CMK (cell line): Measurements from ENCODE around the gene CNTN4.
"Not testable (repeated sequence)": the region's sequence is repeated elsewhere in the genome, so short reads cannot be mapped to it uniquely, and the experiment has no call there.

Experiments
- DNase-seq: peaks from one replicate; pipeline ENCODE4 v3.0.0-alpha.2; 2010; ENCODE audit warnings: low read depth

CNTN4 gene

GRCh38 chr3:2916640-2917039 is 818.0 kb downstream of the CNTN4 start:
- not testable (repeated sequence) for DNase-seq

- DNase-seq: no peak
These were observed 821.4 kb downstream of the CNTN4 start for GRCh38 chr3:2920103-2920502.

DNA sequence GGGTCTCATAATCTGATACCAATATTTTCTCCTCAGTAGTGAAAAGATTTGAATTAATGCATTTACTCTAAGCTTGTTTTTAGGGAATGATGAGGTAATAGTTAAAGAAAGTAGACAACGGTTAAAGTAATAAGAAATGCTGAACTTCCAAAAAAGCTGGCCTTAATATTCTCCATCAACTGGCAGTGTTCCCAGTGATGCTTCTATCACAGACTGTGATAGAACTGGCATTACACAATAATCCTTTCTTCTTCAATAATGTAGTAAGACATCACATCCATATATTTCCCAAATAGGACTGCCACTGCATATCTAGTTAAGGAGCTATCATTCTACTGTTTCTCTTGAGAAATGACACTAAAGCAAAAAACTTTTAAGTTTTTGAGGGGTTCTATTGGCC is 822.8 kb downstream of the CNTN4 start:
- no peak for DNase-seq

- DNase-seq: no peak
These were observed 823.2 kb downstream of the CNTN4 start for GRCh38 chr3:2921903-2922302.

DNA sequence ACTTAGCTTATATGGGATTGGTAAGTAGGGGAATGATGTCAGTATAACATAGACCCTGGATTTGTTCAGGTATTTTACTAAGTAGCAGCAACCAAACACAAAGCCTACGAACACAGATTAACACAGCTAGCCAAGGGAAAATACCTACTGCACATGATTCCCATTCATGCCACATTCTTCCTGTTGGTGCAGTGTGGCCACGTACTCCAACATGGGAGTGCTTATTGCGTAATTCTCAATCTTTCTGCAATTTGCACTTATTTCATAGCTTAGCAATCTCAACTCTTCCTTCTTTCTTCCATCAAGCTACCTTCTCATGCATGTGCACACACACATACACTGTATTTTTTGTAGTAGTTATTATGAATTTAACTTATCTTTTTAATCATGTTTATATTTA is 824.7 kb downstream of the CNTN4 start:
- no peak for DNase-seq

- DNase-seq: no peak
These were observed 828.6 kb downstream of the CNTN4 start for GRCh38 chr3:2927259-2927658.

GRCh38 chr3:2929574-2929973 is 830.9 kb downstream of the CNTN4 start:
- DNase-seq: no peak

DNA sequence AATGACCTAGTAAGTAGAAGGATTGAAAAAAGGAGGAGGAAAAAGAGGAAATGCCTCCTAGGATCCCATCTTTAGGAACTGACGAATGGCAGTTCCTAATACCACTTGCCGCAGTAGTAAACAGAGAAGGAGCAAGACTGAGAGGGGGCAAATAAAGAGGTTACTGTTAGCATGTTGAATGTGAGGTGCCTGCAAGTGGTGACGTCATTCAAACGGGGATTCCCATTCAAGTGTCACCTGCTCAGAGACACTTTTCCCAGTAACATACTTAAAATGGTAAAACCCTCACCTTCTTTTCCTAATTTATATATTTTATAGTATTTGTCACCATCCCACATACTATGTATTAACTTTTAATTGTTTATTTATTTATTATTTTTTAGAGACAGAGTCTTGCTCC is 832.6 kb downstream of the CNTN4 start:
- no peak for DNase-seq

GRCh38 chr3:2934541-2934940 is 835.9 kb downstream of the CNTN4 start:
- no peak for DNase-seq

GRCh38 chr3:2937055-2937454 is 838.4 kb downstream of the CNTN4 start:
- no peak for DNase-seq

DNA sequence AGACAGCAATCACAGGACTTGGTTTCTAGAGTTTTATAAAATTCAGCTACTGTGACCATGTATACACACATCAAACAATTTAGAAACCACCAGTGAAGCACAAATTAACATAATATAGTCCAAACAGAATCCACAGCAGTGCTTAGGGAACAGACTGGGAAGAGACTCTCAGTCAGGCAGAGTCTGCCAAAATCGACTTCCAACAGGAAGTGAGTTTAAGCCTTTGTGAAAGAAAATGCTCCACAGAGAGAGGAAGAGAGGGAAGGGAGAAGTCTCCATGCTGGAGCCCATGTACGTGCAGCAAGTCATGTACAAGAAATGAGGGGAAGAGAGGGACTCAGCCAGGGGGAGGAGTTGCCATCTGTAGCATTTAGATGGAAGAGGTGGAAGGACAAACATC is 838.9 kb downstream of the CNTN4 start:
- DNase-seq: no peak

DNA sequence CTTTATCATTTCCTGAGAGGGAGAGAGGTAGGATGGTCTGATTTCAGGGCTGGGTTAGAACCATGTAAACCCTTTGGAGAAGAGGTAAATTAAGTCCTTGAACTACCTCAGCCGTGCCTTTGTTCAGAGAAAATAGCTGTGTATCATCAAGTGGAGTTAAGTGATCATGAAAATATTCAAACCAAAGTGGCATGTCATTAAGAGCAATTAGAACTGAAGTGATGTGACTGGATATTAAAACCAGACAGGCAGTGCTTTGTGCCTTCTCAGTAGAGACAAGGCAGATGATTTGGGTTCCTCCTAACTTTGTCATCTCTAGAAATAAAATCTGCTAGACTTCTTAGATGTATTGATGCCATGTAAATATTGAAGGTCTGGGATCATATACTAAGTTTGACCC is 840.0 kb downstream of the CNTN4 start:
- no peak for DNase-seq

DNA sequence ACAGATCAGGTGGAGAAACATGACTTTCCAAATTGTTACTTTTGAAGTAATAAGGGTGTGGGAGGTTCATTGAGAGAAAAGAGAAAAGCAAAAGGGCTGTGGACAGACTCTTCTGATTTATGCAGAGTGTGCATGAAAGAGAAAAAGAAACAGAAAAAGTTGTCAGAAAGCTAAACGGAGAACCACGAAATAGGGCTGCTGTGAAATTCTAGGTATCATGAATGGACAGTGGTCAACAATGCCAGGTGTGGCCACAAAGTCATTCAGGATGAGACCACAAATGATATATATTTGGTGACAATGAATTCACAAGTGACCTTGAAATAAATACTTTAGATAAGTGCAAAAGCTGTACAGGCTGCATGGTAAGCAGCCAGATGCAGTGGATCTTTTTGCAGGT is 841.4 kb downstream of the CNTN4 start:
- DNase-seq: no peak

DNA sequence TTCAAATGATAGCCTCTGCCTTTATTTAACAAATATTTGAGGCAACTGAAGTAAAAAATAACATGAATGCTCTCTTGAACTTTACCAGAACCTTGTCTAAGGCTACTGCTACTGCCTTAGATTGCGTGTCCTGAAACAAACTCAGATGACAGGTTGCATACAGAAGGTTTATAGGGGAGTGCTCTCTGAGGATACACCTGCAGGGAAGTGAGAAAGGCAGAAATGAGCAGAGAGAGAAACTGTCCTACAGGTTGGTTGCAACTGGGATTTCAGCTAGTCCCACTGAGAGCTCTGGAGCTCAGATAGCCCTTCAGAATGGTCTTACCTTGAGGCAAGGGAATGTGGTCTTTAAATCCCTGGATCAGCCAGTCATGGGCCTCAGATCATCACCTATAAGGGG is 846.0 kb downstream of the CNTN4 start:
- DNase-seq: no peak

GRCh38 chr3:2945121-2945520 is 846.5 kb downstream of the CNTN4 start:
- DNase-seq: no peak

DNA sequence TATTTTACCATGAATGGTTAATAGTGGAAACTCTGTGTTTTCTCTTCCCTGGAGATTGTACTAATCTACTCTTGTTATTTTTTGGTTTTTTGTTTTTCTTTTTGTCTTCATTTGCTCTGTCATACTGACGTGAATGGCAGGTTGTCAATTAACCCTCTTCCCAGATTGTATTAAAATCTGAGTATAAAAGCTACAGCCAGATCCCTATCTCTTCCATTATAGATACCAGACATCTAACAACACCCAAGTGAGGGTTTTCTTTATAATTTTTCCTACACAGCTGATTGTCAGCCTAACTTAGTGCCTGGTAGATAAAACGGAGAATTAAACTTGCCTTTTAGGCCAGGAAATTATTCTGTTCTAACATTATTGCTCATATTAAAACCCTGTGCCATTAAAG is 848.9 kb downstream of the CNTN4 start:
- no peak for DNase-seq

DNA sequence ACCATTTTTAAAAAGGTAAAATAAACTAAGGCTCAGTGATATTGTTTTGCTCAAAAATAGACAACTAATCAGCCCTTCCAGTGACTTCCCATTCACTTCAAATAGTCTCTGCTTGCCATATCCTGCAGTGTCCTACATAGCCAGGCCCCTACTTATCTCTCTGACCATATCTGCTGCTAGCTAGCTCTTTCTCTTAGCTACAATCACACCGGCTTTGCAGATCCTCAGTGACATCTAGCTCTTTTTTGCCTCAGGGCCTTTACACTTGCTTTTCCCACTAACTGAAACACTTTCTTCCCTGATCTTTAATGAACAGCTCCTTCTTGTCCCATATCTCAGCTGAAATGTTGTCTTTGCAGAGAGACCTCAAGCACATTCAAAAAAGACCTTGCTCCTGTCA is 850.2 kb downstream of the CNTN4 start:
- no peak for DNase-seq

DNA sequence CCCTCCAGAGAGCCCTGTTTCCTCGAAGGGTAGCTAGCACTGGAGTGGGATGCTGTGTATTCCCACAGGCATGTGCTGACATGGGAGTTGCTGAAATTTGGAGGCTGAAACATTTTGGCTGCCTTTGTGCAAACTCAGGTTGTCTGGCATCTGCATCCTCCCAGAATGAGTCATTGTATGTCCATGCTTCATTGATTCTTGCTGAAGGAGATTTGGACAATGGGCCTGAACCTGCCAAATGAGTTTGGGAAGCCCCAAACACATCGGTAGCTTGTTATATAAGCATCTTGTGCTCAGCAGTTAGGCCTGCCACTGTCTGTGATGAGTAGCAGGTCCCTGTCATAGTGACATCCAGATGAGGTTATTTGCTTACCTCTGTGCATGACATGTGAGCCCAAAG is 851.5 kb downstream of the CNTN4 start:
- DNase-seq: no peak

GRCh38 chr3:2957115-2957514 is 858.4 kb downstream of the CNTN4 start:
- DNase-seq: no peak

DNA sequence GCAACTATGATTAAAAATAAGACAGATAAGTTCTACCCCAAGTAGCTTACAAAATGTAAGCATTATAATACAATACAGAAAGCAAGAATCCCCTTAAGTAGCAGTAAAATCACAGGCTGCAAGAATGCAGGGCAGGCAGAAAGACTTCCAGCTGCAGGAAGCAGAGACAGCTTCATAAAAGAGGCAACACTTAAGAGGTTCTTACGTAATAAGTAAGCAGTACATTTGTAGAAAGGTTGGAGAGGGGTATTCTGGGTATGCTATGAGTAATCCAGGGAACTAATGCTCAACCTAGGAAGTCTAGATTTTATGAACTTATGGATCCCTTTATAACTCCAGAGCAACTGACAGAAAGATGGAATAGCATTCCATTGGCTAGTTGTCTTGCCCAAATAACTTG is 859.9 kb downstream of the CNTN4 start:
- DNase-seq: no peak

DNA sequence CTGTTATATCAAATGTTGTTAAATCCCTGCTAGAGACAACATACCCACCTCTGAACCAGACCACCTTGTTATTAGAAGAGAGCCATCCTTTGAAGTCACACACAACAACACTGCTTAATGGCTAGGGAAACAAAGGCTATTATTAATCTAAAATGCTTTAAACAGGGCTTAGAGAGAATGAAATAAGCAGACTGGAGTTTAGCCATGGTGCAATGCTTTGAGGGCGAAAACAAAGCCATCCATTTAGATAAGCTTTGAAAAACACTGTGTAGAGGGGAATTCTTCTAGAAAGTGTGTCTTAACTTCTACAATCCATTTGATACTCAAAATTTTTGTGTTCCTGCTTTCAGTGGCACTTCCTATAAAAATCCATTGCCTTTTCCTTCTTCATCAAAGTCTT is 862.9 kb downstream of the CNTN4 start:
- no peak for DNase-seq

DNA sequence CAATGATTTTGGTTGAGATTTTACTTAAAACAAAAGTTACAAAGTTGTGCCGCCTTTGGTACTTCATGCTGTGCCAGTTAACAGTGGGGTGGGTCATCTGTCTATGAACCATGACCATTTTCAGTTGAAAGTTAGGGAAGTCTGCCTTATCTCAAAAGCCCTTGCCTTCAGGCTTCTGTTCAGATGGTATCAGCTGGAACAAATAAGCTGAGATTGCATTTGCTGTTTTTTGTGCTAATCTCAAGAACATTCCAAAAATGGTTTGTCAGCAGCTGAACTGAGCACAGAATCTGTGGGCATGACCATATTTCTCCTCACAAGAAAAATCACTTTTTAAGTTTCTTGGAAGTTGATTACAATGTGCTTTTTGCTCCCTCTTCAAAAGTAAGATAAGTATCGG is 869.2 kb downstream of the CNTN4 start:
- peak; percentile 30 for DNase-seq

GRCh38 chr3:2968475-2968874 is 869.8 kb downstream of the CNTN4 start:
- DNase-seq: no peak

DNA sequence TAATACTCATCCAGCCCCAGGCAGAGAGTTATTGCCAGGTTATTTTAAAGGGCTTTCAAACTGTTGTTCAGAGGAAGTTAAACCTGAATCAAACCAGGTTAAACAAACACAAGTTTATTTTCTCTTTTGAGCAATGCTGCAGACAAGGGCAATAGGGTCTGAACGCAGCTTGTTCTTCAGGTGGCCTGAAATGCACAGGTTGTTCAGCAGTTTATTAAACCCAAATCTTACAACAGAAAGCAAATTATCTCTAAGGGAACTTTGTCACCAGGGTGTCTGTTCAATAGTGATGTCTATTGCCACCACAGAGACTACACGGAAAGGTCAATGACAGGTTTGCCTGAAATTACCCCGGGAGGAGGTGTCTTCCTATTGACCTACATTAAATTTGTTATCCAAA is 877.5 kb downstream of the CNTN4 start:
- DNase-seq: no peak

- no peak for DNase-seq
These were observed 878.1 kb downstream of the CNTN4 start for GRCh38 chr3:2976796-2977195.
